Choroid plexus epithelial cell (primary cell): Measurements from ENCODE around the gene PGAP3.
A peak's percentile ranks its signal among the peaks of the same experiment; 100 is the strongest.

Experiments
- DNase-seq: peaks from one replicate; pipeline ENCODE4 v3.0.0-alpha.2; 2010; ENCODE audit warnings: low read depth
- H3K4me3 ChIP-seq: 2 replicates; pipeline ENCODE4 v1.5.1; 2011; ENCODE audit warnings: low read depth, mild to moderate bottlenecking, control low read depth, low read length, moderate library complexity
- TF ChIP-seq, protein P1 (sequence below): conservative IDR thresholded peaks from 2 replicates; pipeline ENCODE4 v1.5.1; 2011; ENCODE audit warnings: low read depth, mild to moderate bottlenecking, control low read depth, inconsistent platforms, low read length, moderate library complexity

The PGAP3 gene

DNA sequence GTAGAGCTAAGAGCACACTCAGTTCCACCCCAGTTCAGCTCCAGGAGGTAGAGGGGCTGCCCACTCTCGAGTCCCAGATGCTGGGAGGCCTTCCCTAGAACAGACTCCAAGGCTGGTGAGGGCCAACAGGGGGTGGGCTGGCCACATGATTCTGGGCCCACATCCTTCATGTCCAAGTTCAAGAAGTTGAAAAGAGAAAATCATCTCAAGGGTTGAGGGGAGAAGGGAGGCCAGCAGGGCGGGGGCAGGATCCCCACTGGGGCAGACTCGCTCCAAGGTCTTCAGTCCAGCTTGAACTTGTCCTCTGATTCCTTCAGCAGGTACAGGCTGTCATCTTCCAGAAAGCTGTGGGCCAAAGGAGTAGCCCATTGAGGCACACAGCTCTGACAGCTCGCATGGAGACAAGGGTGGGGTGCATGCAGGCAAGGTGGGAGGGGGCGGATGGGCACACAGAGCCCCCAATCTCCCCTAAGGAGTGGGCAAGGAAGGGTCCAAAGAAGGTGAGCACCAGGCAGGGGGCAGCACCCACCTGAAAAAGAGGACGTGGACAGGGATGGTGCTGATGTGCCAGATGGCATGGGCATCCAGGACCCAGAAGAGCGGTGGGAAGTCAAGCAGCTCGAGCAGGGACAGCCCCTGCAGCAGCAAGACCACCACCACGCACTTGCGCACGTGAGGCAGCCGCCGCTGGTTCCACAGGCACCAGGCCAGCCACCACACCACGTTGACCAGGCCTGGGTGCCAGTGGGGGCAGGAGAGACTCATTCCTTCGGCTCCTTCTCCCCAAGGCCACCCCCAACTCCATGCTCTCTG is 15.1 kb downstream of the PGAP3 start:
- no peak overlapping the region for H3K4me3 ChIP-seq
- no peak for DNase-seq
- TF ChIP-seq, protein P1, sequence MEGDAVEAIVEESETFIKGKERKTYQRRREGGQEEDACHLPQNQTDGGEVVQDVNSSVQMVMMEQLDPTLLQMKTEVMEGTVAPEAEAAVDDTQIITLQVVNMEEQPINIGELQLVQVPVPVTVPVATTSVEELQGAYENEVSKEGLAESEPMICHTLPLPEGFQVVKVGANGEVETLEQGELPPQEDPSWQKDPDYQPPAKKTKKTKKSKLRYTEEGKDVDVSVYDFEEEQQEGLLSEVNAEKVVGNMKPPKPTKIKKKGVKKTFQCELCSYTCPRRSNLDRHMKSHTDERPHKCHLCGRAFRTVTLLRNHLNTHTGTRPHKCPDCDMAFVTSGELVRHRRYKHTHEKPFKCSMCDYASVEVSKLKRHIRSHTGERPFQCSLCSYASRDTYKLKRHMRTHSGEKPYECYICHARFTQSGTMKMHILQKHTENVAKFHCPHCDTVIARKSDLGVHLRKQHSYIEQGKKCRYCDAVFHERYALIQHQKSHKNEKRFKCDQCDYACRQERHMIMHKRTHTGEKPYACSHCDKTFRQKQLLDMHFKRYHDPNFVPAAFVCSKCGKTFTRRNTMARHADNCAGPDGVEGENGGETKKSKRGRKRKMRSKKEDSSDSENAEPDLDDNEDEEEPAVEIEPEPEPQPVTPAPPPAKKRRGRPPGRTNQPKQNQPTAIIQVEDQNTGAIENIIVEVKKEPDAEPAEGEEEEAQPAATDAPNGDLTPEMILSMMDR = no peak

DNA sequence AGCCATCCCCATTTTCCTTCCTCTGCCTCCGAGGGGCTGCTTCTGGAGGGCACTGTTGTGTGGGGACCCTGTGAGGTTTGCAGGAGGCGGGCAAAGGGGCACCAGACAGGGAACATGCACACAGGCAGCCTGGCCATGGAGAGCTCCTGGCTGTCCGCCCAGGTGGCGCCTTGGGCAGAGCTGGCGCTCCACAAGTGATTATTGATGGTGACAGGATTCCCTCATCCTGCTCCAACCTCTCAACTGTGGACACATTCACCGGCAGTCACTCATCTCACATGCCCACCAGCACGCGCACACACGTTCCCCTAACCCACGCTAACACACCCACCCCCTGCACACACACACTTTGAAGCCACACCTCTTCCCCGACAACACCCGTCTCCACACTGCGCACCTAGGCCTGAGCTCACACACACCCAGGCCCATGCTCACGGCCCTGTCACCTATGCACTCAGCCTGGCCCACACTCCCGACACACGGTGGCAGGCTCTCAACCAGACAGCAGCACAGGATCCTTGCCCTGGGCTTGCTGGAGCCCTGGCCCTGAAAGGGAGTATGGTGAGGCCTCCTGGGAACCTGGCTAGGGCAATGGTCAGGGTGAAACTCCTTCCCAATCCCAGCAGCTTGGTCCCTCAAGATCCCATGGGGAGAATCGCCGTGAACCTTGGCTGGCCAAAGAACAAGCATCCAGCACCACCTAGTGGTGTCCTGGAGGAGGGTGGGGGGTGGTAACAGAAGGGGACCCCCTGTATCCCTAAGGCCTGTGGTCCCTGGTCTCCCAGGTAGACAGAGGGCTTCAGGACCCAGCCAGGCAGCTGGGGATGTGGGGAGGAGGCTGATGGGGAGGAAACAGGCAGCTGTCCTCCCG is 16.0 kb downstream of the PGAP3 start:
- TF ChIP-seq, protein P1 = peak; percentile 83
- H3K4me3 ChIP-seq = no peak overlapping the region
- peak; percentile 54 for DNase-seq

DNA sequence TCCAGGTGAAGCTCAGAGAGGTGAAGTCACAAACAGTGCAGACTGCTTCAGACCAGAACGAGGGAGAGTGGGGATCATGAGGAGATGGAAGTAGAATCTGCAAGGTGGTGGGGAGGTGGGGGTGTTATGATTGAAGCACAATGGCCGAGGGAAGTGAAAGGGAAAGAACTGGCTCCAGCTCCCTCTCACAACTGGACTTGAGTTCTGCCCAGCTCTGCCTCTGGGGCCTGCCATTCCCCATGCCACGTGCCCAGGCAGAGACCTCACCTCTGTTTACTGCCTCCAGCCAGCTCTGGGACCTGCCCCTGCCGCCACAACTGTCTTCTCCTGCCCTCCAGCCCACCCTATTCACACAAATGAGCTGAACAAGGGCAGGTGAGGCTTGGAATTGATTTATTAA is 17.1 kb downstream of the PGAP3 start:
- TF ChIP-seq, protein P1 = no peak
- H3K4me3 ChIP-seq = no peak overlapping the region
- no peak for DNase-seq

DNA sequence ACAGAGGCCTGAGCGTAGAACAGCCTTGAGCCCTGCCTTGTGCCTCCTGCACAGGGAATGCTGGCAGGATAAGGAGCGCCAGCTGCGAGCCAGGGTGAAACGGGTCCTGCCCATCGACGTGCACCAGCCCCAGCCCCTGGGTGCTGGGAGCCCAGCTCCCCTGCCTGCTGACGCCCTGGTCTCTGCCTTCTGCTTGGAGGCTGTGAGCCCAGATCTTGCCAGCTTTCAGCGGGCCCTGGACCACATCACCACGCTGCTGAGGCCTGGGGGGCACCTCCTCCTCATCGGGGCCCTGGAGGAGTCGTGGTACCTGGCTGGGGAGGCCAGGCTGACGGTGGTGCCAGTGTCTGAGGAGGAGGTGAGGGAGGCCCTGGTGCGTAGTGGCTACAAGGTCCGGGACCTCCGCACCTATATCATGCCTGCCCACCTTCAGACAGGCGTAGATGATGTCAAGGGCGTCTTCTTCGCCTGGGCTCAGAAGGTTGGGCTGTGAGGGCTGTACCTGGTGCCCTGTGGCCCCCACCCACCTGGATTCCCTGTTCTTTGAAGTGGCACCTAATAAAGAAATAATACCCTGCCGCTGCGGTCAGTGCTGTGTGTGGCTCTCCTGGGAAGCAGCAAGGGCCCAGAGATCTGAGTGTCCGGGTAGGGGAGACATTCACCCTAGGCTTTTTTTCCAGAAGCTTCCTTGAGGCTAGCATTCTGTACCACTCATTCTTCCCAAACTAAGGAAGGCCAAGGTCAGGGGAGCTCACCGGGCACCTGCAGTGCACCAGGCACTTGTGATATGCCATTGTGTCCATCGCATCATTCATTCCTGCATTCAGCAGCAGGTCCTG is 17.7 kb downstream of the PGAP3 start:
- no peak for DNase-seq
- no peak overlapping the region for H3K4me3 ChIP-seq
- TF ChIP-seq, protein P1 = no peak

DNA sequence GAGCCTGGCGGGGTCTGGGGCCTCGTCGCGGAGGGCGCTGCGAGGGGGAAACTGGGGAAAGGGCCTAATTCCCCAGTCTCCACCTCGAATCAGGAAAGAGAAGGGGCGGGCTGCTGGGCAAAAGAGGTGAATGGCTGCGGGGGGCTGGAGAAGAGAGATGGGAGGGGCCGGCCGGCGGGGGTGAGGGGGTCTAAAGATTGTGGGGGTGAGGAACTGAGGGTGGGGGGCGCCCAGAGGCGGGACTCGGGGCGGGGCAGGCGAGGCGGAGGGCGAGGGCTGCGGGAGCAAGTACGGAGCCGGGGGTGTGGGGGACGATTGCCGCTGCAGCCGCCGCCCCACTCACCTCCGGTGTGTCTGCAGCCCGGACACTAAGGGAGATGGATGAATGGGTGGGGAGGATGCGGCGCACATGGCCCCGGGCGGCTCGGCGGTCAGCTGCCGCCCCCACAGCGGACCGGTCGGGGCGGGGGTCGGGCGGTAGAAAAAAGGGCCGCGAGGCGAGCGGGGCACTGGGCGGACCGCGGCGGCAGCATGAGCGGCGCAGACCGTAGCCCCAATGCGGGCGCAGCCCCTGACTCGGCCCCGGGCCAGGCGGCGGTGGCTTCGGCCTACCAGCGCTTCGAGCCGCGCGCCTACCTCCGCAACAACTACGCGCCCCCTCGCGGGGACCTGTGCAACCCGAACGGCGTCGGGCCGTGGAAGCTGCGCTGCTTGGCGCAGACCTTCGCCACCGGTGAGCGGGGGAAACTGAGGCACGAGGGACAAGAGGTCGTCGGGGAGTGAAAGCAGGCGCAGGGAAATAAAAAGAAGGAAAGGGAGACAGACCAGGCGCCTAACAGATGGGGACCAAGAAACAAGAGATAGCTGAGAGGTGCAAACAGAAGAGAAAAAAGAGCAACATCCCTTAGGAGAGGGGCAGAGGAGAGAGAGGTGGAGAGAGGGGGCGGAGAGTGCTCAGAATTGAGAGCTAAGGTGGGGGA is 19.6 kb downstream of the PGAP3 start, which contains the start of gene PNMT:
PNMT (plus strand) TSS at position 509 of the 980 bp plus-strand sequence; CDS start at position 532, 23 bp downstream.
- peak; percentile 59 for DNase-seq
- peak within 1 kb of the TSS; percentile 24 for H3K4me3 ChIP-seq
- TF ChIP-seq, protein P1 = peak; percentile 66
